Smooth muscle cell (in vitro differentiated cells): ENCODE measurements around the gene GPRC5B. TPM values are rescaled to one million over a fixed set of nuclear protein-coding genes. Genes with fewer than 3 reads are reported as not detected.
A peak's percentile ranks its signal among the peaks of the same experiment; 100 is the strongest.

ENCODE experiments used
- DNase-seq: peaks from one replicate; lab custom pipeline; 2025; ENCODE audit not compliant: unreplicated experiment; lab: John Stamatoyannopoulos, UW
- H2AFZ ChIP-seq: fragments of 200-600 bp; sonication (generic); 2 replicates; pipeline ENCODE4 v1.6.0; 2016; ENCODE audit warnings: antibody characterized with exemption, low read depth, mild to moderate bottlenecking
- H3F3A ChIP-seq: fragments of 200-600 bp; sonication (generic); 2 replicates; pipeline ENCODE4 v1.6.0; 2017; ENCODE audit warnings: antibody characterized with exemption, low read depth
- H3K27ac ChIP-seq: fragments of 200-600 bp; sonication (generic); 2 replicates; pipeline ENCODE4 v1.5.1; 2016; ENCODE audit warnings: low read depth, mild to moderate bottlenecking
- H3K27me3 ChIP-seq: fragments of 200-600 bp; sonication (generic); 2 replicates; pipeline ENCODE4 v1.6.1; 2016; ENCODE audit warnings: low read depth, mild to moderate bottlenecking
- H3K36me3 ChIP-seq: fragments of 200-600 bp; sonication (generic); 2 replicates; pipeline ENCODE4 v1.5.1; 2016; ENCODE audit warnings: low read depth
- H3K4me1 ChIP-seq: fragments of 200-600 bp; sonication (generic); 2 replicates; pipeline ENCODE4 v1.5.1; 2016; ENCODE audit warnings: low read depth
- H3K4me2 ChIP-seq: fragments of 200-600 bp; sonication (generic); 2 replicates; pipeline ENCODE4 v1.6.0; 2016; ENCODE audit warnings: mild to moderate bottlenecking
- H3K4me3 ChIP-seq: fragments of 200-600 bp; sonication (generic); 2 replicates; pipeline ENCODE4 v1.5.1; 2016; ENCODE audit warnings: mild to moderate bottlenecking
- H3K79me2 ChIP-seq: fragments of 200-600 bp; sonication (generic); 2 replicates; pipeline ENCODE4 v1.6.0; 2016; ENCODE audit warnings: low read depth, mild to moderate bottlenecking
- H3K9ac ChIP-seq: fragments of 200-600 bp; sonication (generic); 2 replicates; pipeline ENCODE4 v1.6.0; 2016; ENCODE audit warnings: low read depth
- H3K9me3 ChIP-seq: fragments of 200-600 bp; sonication (generic); replicated peaks from 2 replicates; pipeline ENCODE4 v1.5.1; 2016; ENCODE audit warnings: low read depth
- H4K20me1 ChIP-seq: fragments of 200-600 bp; sonication (generic); 2 replicates; pipeline ENCODE4 v1.6.0; 2016; ENCODE audit warnings: low read depth
- WGBS: methylation state at CpG from one replicate; pipeline ENCODE4 v1.1.7; 2016; ENCODE audit warnings: low lambda C conversion rate; 5-methylcytosine and 5-hydroxymethylcytosine counted together
- polyA plus RNA-seq: library from polyadenylated mRNA; unstranded; fragments of >200 nt; fragmentation: Nextera tagmentation; extraction: Ambion mirVana; gene quantifications from 2 replicates; pipeline ENCODE4 v1.2.1, GENCODE V29; 2016
- total RNA-seq: library from RNA; depleted of rRNA; stranded (reverse); fragments of >200 nt; gene quantifications from 2 replicates; pipeline ENCODE4 v1.2.3, GENCODE V29; 2014
- TF ChIP-seq, protein P1 (sequence below): fragments of 200-600 bp; sonication (generic); IDR thresholded peaks from 2 replicates; pipeline ENCODE4 v1.5.1; 2017; ENCODE audit warnings: borderline replicate concordance, mild to moderate bottlenecking, antibody characterized with exemption; ENCODE audit not compliant: insufficient read depth, poor library complexity, severe bottlenecking

GPRC5B gene
- total and polyA plus RNA-seq, 2 experiments from 2014 or later = 7.8 to 18.9 TPM

DNA sequence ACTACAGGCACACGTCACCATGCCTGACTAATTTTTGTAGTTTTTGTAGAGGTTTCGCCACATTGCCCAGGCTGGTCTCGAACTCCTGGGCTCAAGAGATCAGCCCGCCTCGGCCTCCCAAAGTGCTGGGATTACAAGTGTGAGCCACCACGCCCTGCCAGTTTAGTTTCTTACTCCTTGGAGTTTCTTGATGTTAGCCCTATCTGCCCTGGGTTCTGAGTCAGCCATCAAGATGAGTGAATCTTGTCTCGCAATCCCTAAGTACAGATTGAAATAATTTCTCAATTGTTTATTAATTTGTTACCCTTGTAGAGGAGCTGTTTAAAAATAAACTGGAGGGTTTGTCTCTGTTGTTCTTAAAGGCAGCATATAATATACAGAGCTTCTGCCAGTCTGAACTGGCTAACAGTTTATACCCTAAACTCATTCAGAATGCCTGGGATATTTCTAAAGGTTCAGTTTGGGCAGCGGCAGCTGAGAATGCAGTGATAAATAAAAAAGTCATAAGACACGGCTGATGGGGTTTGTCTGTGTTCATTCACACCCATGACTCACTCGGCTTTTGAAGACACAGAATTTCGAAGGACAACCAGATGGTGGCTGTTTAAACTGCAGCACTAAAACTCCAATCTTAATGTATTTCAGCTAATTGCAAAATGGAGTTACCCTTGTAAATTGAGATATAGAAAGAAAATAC is 39.6 kb downstream of the GPRC5B start:
- H3K9ac ChIP-seq = peak overlapping the region; percentile 30
- no peak overlapping the region for H3K4me3 ChIP-seq
- no peaks in the 10 kb centered on the region for H3K27me3 ChIP-seq
- H3F3A ChIP-seq = peaks cover 26% of the 10 kb centered on the region
- 26% methylated on average over 11 of the region's 11 CpGs for WGBS
- no peak for DNase-seq
- TF ChIP-seq, protein P1, sequence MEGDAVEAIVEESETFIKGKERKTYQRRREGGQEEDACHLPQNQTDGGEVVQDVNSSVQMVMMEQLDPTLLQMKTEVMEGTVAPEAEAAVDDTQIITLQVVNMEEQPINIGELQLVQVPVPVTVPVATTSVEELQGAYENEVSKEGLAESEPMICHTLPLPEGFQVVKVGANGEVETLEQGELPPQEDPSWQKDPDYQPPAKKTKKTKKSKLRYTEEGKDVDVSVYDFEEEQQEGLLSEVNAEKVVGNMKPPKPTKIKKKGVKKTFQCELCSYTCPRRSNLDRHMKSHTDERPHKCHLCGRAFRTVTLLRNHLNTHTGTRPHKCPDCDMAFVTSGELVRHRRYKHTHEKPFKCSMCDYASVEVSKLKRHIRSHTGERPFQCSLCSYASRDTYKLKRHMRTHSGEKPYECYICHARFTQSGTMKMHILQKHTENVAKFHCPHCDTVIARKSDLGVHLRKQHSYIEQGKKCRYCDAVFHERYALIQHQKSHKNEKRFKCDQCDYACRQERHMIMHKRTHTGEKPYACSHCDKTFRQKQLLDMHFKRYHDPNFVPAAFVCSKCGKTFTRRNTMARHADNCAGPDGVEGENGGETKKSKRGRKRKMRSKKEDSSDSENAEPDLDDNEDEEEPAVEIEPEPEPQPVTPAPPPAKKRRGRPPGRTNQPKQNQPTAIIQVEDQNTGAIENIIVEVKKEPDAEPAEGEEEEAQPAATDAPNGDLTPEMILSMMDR = no peak
- peak overlapping the region; percentile 92 for H3K27ac ChIP-seq
- H3K36me3 ChIP-seq = no peaks in the 10 kb centered on the region
- no peaks in the 10 kb centered on the region for H3K79me2 ChIP-seq
- peak overlapping the region; percentile 3 for H3K4me2 ChIP-seq
- no peaks in the 10 kb centered on the region for H3K4me1 ChIP-seq
- H3K9me3 ChIP-seq = no peaks in the 10 kb centered on the region
- H4K20me1 ChIP-seq = no peaks in the 10 kb centered on the region
- H2AFZ ChIP-seq = no peak overlapping the region

- Histone ChIP-seq H3K79me2 (no peaks in the 10 kb centered on the region), H2AFZ (no peak overlapping the region), H3F3A (peaks cover 29% of the 10 kb centered on the region), H3K4me3 (no peak overlapping the region), H3K9me3 (no peaks in the 10 kb centered on the region), H3K27ac (peak overlapping the region; percentile 92), H3K27me3 (no peaks in the 10 kb centered on the region), H3K36me3 (no peaks in the 10 kb centered on the region), H3K9ac (no peak overlapping the region), H3K4me2 (peak overlapping the region; percentile 49), H3K4me1 (peaks cover 3% of the 10 kb centered on the region), H4K20me1 (no peaks in the 10 kb centered on the region)
- 0% methylated on average over 1 of the region's 1 CpG for WGBS
- DNase-seq = no peak
- TF ChIP-seq, protein P1 = no peak
These were observed 41.3 kb downstream of the GPRC5B start for GRCh38 chr16:19843371-19843770.

- Histone ChIP-seq H3K36me3 (no peaks in the 10 kb centered on the region), H3K4me2 (peak overlapping the region; percentile 49), H3K4me1 (peaks cover 11% of the 10 kb centered on the region), H3F3A (peaks cover 33% of the 10 kb centered on the region), H2AFZ (no peak overlapping the region), H4K20me1 (no peaks in the 10 kb centered on the region), H3K79me2 (no peaks in the 10 kb centered on the region), H3K9me3 (no peaks in the 10 kb centered on the region), H3K9ac (peak overlapping the region; percentile 14), H3K4me3 (no peak overlapping the region), H3K27ac (peak overlapping the region; percentile 92), H3K27me3 (no peaks in the 10 kb centered on the region)
- no peak for DNase-seq
- TF ChIP-seq, protein P1 = no peak
- WGBS = 24% methylated on average over 6 of the region's 6 CpGs
These were observed 42.1 kb downstream of the GPRC5B start for GRCh38 chr16:19842426-19843157.
